C4-2B (cell line): Measurements from ENCODE around the gene BPI.

ENCODE experiments used
- ZFX ChIP-seq: fragments of 450-650 bp; IDR thresholded peaks from 2 replicates; pipeline ENCODE4 v1.6.1; 2017
- TF ChIP-seq, protein P1 (sequence below): fragments of 450-650 bp; conservative IDR thresholded peaks from 2 replicates; pipeline ENCODE4 v1.5.1; 2017; ENCODE audit warnings: mild to moderate bottlenecking

DNA sequence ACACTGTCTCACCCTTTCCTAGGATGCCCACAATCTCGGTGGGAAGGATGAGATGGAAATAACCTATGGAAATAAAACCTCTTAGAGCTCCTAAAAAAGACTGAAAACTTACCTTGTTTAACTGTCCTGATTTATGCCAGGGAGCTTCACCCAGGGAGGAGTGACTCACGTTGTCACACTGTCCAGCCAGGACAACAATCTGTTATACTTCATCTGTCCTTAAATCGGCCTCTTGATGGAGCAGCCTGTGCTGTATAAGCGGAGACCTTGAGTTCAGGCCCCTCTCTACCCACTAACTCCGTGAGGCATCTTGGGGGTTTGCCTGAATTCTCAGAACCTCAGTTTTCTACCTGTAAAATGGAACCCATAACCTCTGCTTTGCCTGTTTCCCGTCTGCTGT is 34.2 kb upstream of the BPI start:
- TF ChIP-seq, protein P1, sequence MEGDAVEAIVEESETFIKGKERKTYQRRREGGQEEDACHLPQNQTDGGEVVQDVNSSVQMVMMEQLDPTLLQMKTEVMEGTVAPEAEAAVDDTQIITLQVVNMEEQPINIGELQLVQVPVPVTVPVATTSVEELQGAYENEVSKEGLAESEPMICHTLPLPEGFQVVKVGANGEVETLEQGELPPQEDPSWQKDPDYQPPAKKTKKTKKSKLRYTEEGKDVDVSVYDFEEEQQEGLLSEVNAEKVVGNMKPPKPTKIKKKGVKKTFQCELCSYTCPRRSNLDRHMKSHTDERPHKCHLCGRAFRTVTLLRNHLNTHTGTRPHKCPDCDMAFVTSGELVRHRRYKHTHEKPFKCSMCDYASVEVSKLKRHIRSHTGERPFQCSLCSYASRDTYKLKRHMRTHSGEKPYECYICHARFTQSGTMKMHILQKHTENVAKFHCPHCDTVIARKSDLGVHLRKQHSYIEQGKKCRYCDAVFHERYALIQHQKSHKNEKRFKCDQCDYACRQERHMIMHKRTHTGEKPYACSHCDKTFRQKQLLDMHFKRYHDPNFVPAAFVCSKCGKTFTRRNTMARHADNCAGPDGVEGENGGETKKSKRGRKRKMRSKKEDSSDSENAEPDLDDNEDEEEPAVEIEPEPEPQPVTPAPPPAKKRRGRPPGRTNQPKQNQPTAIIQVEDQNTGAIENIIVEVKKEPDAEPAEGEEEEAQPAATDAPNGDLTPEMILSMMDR: no peak
- no peak for TF ChIP-seq ZFX
